HG02571 (cell line): Measurements from ENCODE around the gene VMA21.

ENCODE experiments used
- ATAC-seq: cut with Tn5 transposase; IDR thresholded peaks from one replicate; pipeline ENCODE4 v1.9.1; 2021; ENCODE audit warnings: mild to moderate bottlenecking, moderate library complexity; ENCODE audit not compliant: unreplicated experiment

VMA21 gene, protein sequence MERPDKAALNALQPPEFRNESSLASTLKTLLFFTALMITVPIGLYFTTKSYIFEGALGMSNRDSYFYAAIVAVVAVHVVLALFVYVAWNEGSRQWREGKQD

DNA sequence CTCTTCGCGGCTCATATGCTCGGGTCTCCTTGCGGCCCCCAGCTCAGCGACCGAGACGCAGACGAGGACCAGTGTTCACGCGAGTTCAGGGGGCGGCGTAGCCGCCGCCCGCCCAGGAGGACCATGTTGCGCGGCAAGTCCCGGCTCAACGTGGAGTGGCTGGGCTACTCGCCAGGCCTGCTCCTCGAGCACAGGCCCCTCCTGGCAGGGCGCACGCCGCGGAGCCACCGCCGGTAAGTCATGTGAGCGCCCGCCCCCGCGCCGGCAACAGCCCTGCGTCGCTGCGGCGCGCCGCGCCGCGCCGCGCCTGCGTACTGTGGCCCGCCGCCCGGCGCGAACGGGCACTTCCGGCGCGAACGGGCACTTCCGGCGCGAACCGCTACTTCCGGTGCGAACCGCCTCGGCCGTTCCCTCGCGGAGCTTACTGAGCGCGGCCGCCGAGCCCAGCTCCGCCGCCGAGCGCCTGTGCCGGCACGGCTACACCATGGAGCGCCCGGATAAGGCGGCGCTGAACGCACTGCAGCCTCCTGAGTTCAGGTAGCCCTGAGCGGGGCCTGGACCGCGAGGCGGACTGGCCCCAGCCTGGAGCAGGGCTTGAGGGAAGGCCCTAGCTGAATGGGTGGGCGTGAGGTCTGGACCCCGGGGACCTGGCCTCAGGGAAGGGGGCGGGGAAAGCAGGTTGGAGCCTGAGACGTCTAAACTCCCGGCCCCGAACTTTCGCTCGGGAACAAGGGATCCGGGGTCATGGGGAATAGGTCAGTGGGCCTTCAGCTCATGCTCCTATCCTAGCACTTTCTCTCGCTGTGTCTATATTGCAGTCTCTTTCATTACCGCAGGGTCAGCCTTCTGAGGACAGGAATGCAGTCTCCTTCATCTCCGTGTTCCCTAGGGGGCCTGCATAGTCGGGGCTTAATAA lies at the start of gene VMA21:
Gene VMA21, plus strand, starts transcription at position 382 of the 916 bp plus-strand sequence. Its CDS starts 103 bp downstream, at position 485.
- peak; percentile 87 for ATAC-seq

DNA sequence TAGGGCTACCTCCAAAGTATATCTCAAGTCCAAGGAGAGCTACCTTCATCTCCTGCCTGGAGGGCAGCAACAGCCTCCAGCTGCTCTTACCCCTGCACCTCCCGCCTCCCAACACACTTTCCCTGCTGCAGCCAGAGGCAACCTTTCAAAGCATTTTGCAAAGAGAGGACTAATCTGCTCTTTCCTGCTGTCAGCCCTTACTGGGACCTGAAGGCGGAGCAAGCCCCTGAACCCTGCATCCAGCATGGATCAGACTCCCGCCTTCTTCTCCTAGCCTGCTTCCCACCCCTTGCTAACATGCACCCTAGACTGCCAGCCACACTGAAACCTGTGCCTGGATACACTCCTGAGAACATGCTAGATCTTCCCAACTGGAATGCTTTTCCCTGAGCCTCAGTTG lies 37.7 kb upstream of the VMA21 start:
- ATAC-seq = no peak

DNA sequence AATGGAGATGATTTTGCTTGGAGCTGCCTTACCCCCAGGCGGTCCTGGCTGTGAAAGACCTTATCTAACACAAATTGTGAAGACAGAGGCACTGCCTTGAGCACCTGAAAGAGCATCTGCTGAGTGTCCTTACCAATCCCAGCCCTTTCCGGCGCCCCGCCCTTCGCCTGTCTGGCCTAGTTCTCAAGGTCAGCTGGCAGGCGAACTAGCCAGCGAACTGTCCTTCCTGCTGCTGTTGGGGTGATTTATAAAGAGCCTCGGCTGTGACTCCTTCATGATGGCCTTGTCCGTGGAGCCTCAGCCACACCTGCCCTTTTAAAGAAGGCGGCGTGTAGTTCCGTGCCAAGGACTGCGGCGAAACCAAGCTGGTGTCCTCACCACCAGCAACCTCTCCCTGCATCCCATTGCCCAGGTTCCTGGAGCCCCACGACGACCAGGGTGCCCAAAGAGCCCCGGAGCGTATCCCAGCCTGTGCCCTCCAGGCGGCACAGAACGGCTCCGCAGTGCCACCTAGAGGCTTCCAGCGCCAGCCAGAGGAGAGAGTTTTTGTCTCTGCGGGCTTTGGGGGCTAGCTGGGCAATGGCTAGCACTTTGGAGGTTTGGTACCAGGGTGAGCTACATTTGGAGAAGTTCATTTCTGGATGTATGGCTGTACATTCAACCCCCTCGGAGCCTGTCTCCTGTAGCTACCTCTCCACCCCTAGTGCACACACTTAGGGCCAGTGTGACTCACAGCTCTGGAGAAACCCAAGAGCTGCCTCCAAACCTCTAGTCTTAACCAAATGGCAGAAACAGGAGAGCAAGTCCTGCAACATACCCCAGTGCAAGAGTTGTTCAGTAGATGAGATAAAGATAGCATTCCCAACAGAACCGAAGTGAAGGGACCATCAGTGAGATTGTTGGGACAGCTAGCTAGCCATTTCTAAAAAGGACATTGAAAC lies 36.8 kb upstream of the VMA21 start:
- ATAC-seq = no peak

DNA sequence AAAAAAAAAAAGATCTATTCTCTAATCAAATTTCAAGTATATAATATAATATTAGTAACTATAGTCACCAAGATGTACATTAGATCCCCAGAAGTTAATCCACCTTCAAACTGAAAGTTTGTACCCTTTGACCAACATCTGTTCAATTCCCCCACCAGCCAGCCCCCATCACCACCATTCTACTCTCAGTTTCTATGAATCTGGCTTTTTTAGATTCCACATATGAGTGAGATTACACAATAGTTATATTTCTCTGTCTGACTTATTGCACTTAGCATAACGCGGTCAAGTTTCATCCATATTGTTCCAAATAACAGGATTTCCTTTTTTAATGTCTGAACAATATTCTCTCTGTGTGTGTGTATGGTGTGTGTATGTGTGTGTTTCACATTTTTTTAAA lies 33.7 kb upstream of the VMA21 start:
- no peak for ATAC-seq

DNA sequence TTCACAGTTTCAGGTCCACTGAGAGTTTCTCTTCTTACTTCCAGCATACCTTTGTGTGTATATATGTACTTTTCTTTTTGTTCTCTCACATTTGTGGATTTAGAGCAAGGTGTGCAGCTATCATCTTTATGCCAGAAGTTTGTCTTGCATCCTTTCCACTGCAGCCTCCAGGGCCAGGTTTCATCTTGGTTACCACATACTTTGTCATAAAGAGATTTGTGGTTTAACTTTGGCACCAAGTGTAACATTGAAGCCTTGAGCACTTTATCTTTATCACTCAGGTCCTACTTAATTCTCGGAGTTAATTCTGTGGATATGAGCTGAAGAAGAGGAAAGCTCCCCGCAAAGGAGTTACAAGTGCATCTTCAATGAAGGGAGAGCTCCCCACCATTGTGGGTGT lies 31.4 kb upstream of the VMA21 start:
- no peak for ATAC-seq

DNA sequence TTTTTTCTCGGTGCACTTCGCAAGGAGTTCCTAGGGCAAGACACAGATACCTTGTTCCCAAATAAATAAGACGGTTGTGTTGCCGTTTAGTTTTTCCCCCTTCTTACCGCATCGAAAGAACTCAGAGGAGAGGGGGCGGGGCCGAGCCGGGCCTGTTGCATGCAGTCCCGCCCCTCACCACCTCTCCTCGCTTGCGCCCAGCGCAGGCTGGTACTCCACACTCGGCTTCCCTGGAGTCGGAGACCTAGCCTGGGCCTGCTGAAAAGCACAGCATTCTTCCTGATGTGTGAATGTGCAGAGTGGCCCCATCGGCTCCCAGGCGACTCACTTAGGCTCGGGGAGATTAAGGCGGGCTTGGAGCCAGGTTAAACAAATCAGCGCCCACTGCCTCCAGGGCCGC lies 26.1 kb upstream of the VMA21 start:
- no peak for ATAC-seq

DNA sequence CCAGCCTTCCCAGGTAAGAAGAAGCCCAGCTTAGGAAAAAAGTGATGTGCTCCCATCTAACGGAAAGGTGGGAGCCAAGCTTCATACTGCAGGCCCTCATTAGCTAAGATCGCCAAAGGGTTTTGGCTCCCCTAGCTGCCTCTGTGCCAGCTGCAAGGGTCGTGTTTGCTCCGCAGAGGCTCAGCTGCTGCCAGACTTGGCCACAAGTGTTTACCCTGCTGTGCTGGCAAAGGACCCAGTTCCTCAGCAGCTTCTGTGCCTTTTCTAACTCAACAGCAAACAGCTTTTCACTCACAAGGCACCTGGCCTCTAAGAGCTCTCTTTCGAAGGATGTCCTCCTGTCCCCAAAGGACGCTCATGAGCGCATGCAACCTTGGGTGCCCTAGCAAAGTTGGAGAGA lies 12.2 kb upstream of the VMA21 start:
- no peak for ATAC-seq

DNA sequence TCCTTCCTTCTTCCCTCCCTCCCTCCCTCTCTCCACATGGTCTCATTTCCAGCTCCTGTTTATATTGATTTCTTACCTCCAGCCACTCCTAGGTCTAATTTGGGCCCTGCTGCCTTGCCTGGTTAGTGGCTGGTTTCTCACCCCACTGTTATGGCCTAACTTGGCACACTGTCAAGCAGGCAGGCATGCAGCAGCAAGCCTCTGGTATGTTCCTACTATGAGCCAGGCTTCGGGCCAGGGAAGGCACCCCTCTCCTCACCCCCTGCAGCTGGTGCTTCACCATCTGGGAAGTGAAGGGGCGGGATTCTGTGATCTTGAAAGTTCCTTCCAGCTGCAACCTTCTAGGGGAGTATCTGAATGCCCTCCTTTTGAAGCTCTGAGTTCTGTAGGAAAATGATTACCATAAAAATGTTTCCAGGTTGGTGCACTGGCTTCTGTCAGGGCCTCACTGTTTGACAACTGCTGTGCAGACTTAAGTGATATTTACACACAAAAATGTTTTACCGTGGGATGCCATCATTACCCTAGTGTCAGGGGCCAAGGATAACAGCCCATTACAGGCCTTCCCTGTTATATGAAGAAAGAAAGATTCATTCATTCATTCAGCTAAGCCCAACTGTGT lies 10.1 kb upstream of the VMA21 start:
- no peak for ATAC-seq

DNA sequence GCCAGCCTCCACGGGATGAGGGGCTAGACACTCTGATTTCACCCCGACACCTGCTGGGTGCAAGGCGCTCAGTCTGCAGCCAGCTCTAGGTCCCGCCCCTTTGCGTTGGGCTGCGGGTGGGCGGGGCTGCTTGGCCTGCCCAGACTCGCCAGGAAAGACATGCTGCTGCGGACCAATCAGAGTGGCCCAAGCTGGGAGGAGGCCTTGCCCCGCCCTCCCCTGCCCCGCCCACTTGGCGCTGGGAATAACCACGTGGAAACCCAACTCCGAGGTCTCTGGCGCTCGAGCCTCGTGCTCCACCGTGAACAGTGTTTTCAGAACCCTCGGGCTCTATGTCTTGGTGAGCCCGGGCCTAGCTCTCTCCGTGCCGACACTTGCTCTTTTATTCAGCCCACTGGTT lies 5.3 kb upstream of the VMA21 start:
- no peak for ATAC-seq

DNA sequence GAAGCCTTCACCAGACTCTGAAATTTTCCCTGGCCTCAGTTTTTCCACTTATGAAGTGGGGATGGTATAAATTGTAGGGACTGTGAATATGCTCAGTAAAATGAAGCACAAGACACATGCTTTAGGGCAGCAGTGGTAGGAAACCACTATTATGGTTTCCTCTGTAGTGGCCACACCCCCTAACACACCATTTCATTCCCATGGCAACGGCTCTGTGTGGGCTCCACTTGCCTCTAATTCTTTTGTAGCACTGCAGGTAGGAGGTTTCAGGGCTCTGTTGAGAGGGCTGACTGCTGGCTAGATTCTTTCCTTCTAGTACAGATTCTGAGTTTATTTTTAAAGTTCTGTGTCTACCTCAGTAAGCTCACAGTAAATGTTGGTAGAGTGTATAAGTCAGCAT lies 3.5 kb upstream of the VMA21 start:
- no peak for ATAC-seq

DNA sequence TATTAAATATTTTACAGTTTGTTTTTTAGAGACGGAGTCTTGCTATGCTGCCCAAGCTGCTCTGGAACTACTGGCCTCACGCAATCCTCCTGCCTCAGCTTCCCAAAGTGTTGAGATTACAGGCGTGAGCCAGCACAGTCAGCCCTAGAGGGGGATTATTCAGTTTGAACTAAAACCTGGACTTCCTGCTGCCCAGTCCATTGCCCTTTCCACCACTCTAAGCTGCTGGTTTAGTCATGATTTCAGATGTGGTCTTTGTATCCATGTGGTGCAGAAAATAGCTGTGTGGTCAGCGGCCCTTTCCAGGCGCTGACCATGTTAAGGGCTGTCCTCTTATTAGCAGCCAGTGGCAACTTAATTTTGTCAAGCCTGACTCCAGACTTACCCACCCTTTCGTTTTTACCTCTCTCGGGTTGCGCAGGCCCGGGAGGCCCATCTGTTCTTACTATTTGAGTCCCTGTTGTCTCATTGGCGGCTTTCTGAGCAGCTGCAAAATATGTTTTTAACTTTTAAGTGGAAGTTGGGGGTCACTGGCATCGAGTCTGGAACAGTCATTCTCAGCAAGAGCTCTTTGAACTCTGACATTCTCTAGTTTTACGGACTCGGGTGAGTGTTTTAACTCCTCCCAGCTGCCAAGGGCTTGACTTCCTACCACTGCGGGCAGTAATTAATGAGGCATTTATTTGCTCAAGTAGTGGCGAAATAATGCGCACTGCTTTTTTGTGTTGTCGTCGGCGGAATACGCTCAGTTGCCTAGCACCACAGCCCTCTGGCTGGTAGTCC lies 773 bp upstream of the VMA21 start:
- peak; percentile 21 for ATAC-seq

DNA sequence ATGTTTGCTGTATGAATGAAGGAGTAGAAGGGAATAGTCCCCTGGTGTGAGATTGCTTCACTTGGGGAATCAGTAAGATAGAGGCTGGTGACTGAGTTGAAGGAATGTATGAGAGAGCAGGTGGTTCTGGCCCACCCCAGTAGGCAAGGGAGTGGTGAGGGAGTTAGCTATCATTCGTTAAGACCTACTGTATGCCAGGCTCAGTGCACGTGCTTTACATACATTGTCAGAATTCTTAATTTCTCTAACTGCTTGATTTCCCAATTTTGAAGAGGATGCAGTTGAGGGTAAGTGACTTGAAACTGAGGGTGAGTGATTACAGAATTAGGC lies 700 bp downstream of the VMA21 start:
- ATAC-seq = no peak

DNA sequence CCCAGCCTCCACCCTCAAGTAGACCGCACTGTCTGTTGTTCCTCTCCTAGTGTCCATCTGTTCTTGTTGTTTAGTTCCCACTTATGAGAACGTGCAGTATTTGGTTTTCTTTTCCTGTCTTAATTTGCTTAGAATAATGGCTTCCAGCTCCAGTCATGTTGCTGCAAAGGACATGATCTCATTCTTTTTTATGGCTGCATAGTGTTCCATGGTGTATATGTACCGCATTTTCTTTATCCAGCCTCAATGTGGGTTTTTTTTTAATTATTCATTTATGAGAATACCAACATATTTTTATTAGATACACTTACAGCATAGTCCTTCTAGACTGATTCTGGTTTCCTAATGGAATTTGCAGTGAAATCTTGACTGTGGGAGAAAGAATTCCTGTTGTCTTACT lies 1.3 kb downstream of the VMA21 start:
- ATAC-seq = no peak

DNA sequence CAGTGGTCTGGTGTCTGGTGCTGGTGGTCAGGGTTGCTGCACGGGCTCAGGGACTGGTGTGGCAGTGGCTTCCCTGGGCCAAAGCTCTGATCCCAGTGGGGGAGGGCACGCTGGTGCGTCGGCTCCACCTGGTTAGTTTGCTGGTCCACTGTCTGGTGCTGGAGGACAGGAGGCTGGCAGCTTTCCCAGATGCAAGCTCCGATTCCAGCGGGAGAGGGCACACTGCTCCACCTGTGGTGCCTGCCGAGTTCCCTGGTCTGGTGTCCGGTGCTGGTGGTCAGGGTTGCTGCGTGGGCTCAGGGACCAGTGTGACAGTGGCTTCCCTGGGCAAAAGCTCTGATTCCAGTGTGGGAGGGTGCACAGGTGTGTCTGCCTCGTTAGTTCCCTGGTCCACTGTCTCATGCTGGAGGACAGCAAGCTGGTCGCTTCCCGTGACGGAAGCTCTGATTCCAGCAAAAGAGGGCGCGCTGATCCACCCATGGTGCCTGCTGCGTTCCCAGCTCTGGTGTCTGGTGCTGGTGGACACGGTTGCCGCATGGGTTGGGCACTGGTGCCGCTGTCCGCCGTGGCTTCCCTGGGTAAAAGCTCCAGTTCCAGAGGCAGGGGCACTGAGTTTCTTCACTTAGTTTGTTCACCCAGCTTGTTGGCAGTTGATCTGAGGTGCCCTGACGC lies 5.8 kb downstream of the VMA21 start:
- no peak for ATAC-seq

DNA sequence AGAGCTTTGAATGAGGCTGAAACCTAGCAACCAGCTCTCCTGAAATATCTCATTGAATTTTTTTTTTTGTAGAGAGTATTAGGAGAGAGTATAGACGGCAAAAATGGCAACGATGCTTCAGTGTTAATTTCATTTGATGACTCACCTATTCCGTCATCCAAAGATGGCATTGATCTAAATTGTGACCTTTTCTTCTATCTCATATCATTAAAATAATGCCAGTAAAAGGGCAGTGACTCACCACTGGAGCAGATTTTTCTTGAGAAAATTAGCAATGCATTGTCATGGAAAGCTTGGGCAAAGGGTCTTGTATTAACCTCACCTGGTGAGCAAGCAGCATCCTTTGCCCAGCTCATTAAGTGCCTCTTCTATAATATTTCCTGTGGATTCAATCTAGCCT lies 19.6 kb downstream of the VMA21 start:
- ATAC-seq = no peak

DNA sequence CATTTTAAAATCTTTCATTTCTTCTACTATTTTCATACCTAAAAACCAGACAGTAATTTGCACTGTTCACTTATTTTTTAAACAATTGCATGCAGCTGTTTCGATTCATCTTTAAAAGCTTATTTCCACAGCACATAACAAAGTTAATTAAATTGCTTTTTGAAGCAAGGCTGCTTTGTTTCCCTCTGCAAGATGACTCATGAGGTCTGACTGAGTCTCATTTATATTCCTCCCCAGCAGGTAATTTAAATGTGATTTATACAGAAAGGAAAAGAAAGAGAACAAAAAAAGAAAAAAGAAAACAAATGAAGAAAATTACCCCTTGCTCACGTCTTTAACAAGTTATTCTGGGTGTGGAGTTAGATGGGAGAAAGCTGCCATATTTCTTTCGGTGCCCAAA lies 22.8 kb downstream of the VMA21 start:
- no peak for ATAC-seq

DNA sequence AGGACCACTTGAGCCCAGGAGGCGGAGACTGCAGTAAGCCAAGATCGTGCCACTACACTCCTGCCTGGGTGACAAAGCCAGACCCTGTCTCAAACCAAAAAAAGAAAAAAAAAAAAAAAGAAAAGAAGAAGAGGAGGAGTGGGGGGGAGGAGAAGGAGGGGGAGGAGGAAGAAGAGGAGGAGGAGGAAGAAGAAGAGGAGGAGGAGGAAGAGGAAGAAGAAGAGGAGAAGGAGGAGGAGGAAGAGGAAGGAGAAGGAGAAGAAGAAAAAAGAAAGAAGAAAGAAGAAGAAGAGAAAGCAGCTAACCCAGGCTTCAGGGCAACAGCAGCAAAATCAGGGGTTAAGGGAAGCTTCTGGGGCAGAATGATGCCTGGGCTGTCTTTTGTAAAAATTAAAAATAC lies 27.5 kb downstream of the VMA21 start:
- no peak for ATAC-seq

DNA sequence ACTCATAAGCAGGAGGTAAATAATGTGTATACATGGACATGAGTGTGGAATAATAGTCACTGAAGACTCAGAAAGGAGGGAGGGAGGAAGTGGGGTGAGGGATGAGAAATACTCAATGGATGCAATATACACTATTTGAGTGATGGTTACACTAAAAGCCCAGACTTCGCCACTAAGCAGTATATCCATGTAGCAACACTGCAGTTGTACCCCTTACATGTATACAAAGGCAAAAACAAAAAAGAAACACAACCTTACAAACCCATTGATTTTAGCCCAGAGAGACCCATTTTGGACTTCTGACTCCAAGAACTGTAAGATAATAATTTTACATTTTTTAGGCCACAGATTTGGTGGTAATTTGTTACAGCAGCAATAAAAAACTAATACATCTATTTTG lies 51.5 kb downstream of the VMA21 start:
- no peak for ATAC-seq

DNA sequence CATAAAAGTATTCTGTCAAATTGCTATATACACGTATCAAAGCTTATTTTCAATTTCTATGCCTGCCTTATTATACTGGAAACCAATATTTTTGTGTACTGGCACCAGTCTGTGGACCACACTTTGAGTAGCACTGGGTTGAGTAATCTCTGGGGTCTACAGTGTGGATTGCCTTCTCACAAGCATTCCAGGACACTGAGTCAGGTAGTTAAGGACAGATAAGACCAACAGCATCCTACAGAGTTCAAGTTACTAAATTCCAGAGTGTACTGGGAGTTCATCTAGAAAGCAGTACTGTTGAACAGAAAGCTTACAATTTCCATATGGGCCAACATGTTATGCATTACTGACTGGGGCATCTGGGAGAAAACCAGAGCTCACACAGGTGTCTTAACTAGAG lies 61.8 kb downstream of the VMA21 start:
- no peak for ATAC-seq
